Stimulated activated CD8-positive, alpha-beta memory T cell treated with anti-CD3 and anti-CD28 coated beads, Interleukin-12 subunit alpha, Interleukin-12 subunit beta, amount 100 ng/mL, for 1 hour (primary cell): ENCODE data around the gene DYNC1I1.

ENCODE experiments used
- DNase-seq: peaks from one replicate; pipeline ENCODE4 v3.0.0-alpha.2; 2020; ENCODE audit warnings: low read depth

The DYNC1I1 gene

GRCh38 chr7:95772298-95772770 lies at the start of gene DYNC1I1:
DYNC1I1 (plus strand) TSS chr7:95772554; CDS start chr7:95804730, 32,176 bp downstream.
- no peak for DNase-seq

- DNase-seq, result no peak
Measured at GRCh38 chr7:95723583-95724180, 48.7 kb upstream of the DYNC1I1 start.

- DNase-seq, result no peak
Measured at GRCh38 chr7:95725205-95725604, 47.1 kb upstream of the DYNC1I1 start.

- no peak for DNase-seq
Measured at GRCh38 chr7:95730493-95731280, 41.7 kb upstream of the DYNC1I1 start.

GRCh38 chr7:95736635-95737034 lies 35.7 kb upstream of the DYNC1I1 start:
- no peak for DNase-seq

GRCh38 chr7:95737828-95738505 lies 34.4 kb upstream of the DYNC1I1 start:
- DNase-seq, result no peak

GRCh38 chr7:95749044-95749443 lies 23.3 kb upstream of the DYNC1I1 start:
- no peak for DNase-seq

- no peak for DNase-seq
Measured at GRCh38 chr7:95749515-95749914, 22.8 kb upstream of the DYNC1I1 start.

- no peak for DNase-seq
Measured at GRCh38 chr7:95753440-95753839, 18.9 kb upstream of the DYNC1I1 start.

GRCh38 chr7:95755277-95755934 lies 16.9 kb upstream of the DYNC1I1 start:
- DNase-seq, result no peak

GRCh38 chr7:95758187-95758586 lies 14.2 kb upstream of the DYNC1I1 start:
- DNase-seq, result no peak

- DNase-seq, result no peak
Measured at GRCh38 chr7:95766086-95766485, 6.3 kb upstream of the DYNC1I1 start.

- DNase-seq, result no peak
Measured at GRCh38 chr7:95766657-95767056, 5.7 kb upstream of the DYNC1I1 start.

- no peak for DNase-seq
Measured at GRCh38 chr7:95772771-95773581, 622 bp downstream of the DYNC1I1 start.

- no peak for DNase-seq
Measured at GRCh38 chr7:95776561-95777185, 4.3 kb downstream of the DYNC1I1 start.

GRCh38 chr7:95777269-95777668 lies 4.9 kb downstream of the DYNC1I1 start:
- no peak for DNase-seq

- no peak for DNase-seq
Measured at GRCh38 chr7:95780665-95781064, 8.3 kb downstream of the DYNC1I1 start.

- no peak for DNase-seq
Measured at GRCh38 chr7:95781961-95782586, 9.7 kb downstream of the DYNC1I1 start.

- no peak for DNase-seq
Measured at GRCh38 chr7:95784796-95785195, 12.4 kb downstream of the DYNC1I1 start.

GRCh38 chr7:95788258-95788657 lies 15.9 kb downstream of the DYNC1I1 start:
- no peak for DNase-seq

GRCh38 chr7:95788884-95789283 lies 16.5 kb downstream of the DYNC1I1 start:
- DNase-seq, result no peak
